GM12878 (cell line): ENCODE data around the gene FBXW7. TPM values are rescaled to one million over a fixed set of nuclear protein-coding genes. Genes with fewer than 3 reads are reported as not detected.

ENCODE experiments used
- ATAC-seq: fragments of 200-7000 bp; cut with Tn5 transposase; 3 replicates; pipeline ENCODE4 v1.9.1; 2020; ENCODE audit warnings: mild to moderate bottlenecking, moderate library complexity
- BruUV-seq: library from RNA; stranded (reverse); fragments of 400-500 nt; replicated peaks from 2 replicates; lab custom pipeline; 2021; lab: Mats Ljungman, UMichigan
- CTCF ChIA-PET: fragments of 300-600 bp; sonication (Branson Sonifier 250); formaldehyde crosslinking; extraction: SDS; loops from one replicate; lab custom pipeline; 2021; ENCODE audit warnings: inconsistent platforms; lab: Yijun Ruan, JAX
- POLR2A ChIA-PET: fragments of 350-600 bp; formaldehyde crosslinking; extraction: SDS; loops from one replicate; lab custom pipeline; 2021; ENCODE audit warnings: inconsistent platforms; lab: Charles Lee
- RAD21 ChIA-PET: fragments of 300-600 bp; sonication (Branson Sonifier 250); formaldehyde crosslinking; loops from one replicate; lab custom pipeline; 2023; ENCODE audit warnings: antibody characterized with exemption; ENCODE audit not compliant: unreplicated experiment; lab: Charles Lee
- SMC1A ChIA-PET: fragments of 300-600 bp; sonication (Branson Sonifier 250); formaldehyde crosslinking; loops from one replicate; lab custom pipeline; 2023; ENCODE audit not compliant: unreplicated experiment, uncharacterized antibody; lab: Charles Lee
- DNase-seq: peaks from one replicate; pipeline ENCODE4 v3.0.0-alpha.2; 2011; ENCODE audit warnings: low read depth, low spot score
- FAIRE-seq: peaks from 3 replicates; lab custom pipeline; 2011; peaks lifted over from hg19 to GRCh38; lab: Jason Lieb, UNC
- H2AFZ ChIP-seq: 2 replicates; pipeline ENCODE4 v1.6.0; 2011; ENCODE audit warnings: low read depth, low read length, control low read depth; ENCODE audit not compliant: control insufficient read depth
- H3K27ac ChIP-seq: 2 replicates; pipeline ENCODE4 v1.5.1; 2011; ENCODE audit warnings: control low read depth; ENCODE audit not compliant: control insufficient read depth, insufficient read depth
- H3K27me3 ChIP-seq, 2 experiments: replicated peaks in 1 of 2; 2 replicates each; pipeline versions ENCODE4 v1.6.0 to v1.6.1; 2011; ENCODE audit warnings: low read length in 1 of 2; ENCODE audit not compliant: control insufficient read depth in 2 of 2, insufficient read depth in 2 of 2
- H3K36me3 ChIP-seq, 2 experiments: 2 replicates each; pipeline ENCODE4 v1.5.1; 2011; ENCODE audit warnings: low read length in 1 of 2; ENCODE audit not compliant: control insufficient read depth in 2 of 2, insufficient read depth in 2 of 2
- H3K4me1 ChIP-seq: 2 replicates; pipeline ENCODE4 v1.6.1; 2011; ENCODE audit warnings: mild to moderate bottlenecking, low read length, moderate library complexity, mixed read lengths; ENCODE audit not compliant: control insufficient read depth, insufficient read depth
- H3K4me2 ChIP-seq: 2 replicates; pipeline ENCODE4 v1.6.0; 2011; ENCODE audit warnings: control low read depth; ENCODE audit not compliant: control insufficient read depth, insufficient read depth
- H3K4me3 ChIP-seq: fragments of 200-600 bp; sonication (generic); 2 replicates; pipeline ENCODE4 v1.5.1; 2016
- H3K79me2 ChIP-seq: 2 replicates; pipeline ENCODE4 v1.6.0; 2011; ENCODE audit warnings: low read length; ENCODE audit not compliant: control insufficient read depth, insufficient read depth
- H3K9ac ChIP-seq: 2 replicates; pipeline ENCODE4 v1.8.0; 2011; ENCODE audit warnings: low read length, control low read depth, mixed read lengths; ENCODE audit not compliant: control insufficient read depth, insufficient read depth
- H3K9me3 ChIP-seq: replicated peaks from 3 replicates; pipeline ENCODE4 v1.5.1; 2011; ENCODE audit warnings: mild to moderate bottlenecking, low read length; ENCODE audit not compliant: control insufficient read depth, insufficient read depth
- H4K20me1 ChIP-seq: 2 replicates; pipeline ENCODE4 v1.6.0; 2011; ENCODE audit not compliant: control insufficient read depth, insufficient read depth
- ATF7 ChIP-seq: fragments of 450-650 bp; IDR thresholded peaks from 2 replicates; pipeline ENCODE4 v1.6.1; 2016; ENCODE audit warnings: low read depth, mild to moderate bottlenecking
- CBX3 ChIP-seq: fragments of 200-600 bp; sonication (generic); IDR thresholded peaks from 2 replicates; pipeline ENCODE4 v1.6.1; 2016; ENCODE audit warnings: low read depth, borderline replicate concordance
- CEBPB ChIP-seq, 2 experiments: fragments of 150-350 bp in 1 of 2; IDR thresholded peaks; 2 replicates each; pipeline ENCODE4 v1.6.1; 2012 to 2014; ENCODE audit warnings: low read depth in 2 of 2, low read length in 2 of 2, borderline replicate concordance in 1 of 2, inconsistent platforms in 1 of 2
- IKZF2 ChIP-seq, 2 experiments: fragments of 450-650 bp; IDR thresholded peaks; 2 replicates each; pipeline ENCODE4 v1.6.1; 2017; ENCODE audit warnings: mild to moderate bottlenecking in 2 of 2, moderate library complexity in 2 of 2
- NRF1 ChIP-seq: conservative IDR thresholded peaks from 2 replicates; pipeline ENCODE4 v1.6.1; 2011; ENCODE audit warnings: mild to moderate bottlenecking, low read depth, low read length, improper control_type of control experiment
- POLR2AphosphoS2 ChIP-seq: IDR thresholded peaks from 2 replicates; pipeline ENCODE4 v1.6.1; 2011; ENCODE audit warnings: low read depth, mild to moderate bottlenecking, low read length, improper control_type of control experiment, moderate library complexity
- SREBF2 ChIP-seq: IDR thresholded peaks from 2 replicates; pipeline ENCODE4 v1.6.1; 2012; ENCODE audit warnings: mild to moderate bottlenecking, low read length
- STAT1 ChIP-seq: fragments of 450-650 bp; conservative IDR thresholded peaks from 2 replicates; pipeline ENCODE4 v1.6.1; 2014; ENCODE audit warnings: antibody characterized with exemption, mild to moderate bottlenecking
- SUPT20H ChIP-seq: IDR thresholded peaks from 2 replicates; pipeline ENCODE4 v1.6.1; 2011; ENCODE audit warnings: low read depth, mild to moderate bottlenecking, low read length, moderate library complexity, borderline replicate concordance; ENCODE audit not compliant: control insufficient read depth
- TARDBP ChIP-seq: IDR thresholded peaks from 2 replicates; pipeline ENCODE4 v1.6.1; 2016; ENCODE audit warnings: borderline replicate concordance
- ZSCAN29 ChIP-seq: fragments of 450-650 bp; IDR thresholded peaks from 2 replicates; pipeline ENCODE4 v1.6.1; 2017; ENCODE audit warnings: mild to moderate bottlenecking, moderate library complexity
- ZZZ3 ChIP-seq: IDR thresholded peaks from 2 replicates; pipeline ENCODE4 v1.6.1; 2011; ENCODE audit warnings: low read depth; ENCODE audit not compliant: control insufficient read depth, insufficient read length
- WGBS: methylation state at CpG from one replicate; pipeline ENCODE4 v1.1.6; 2016; ENCODE audit warnings: low lambda C conversion rate; ENCODE audit not compliant: insufficient replicate concordance, insufficient coverage; ENCODE audit errors: missing lambda C conversion rate; 5-methylcytosine and 5-hydroxymethylcytosine counted together
- in situ Hi-C: fragments of 300-500 bp; cut with MboI; formaldehyde crosslinking; loops from 9 replicates; pipeline ENCODE4 v1.14.3; 2018; ENCODE audit warnings: mixed read lengths
- intact Hi-C: fragments of 100-400 bp; cut with micrococcal nuclease; formaldehyde crosslinking; loops from one replicate; pipeline ENCODE4 v1.14.2; 2022; ENCODE audit not compliant: unreplicated experiment
- polyA plus RNA-seq, 11 experiments: library from polyadenylated mRNA; depleted of rRNA in 4 of 11; unstranded in 6 of 11; stranded (reverse) in 5 of 11; fragments of >200 nt; fragmentation: Nextera tagmentation in 4 of 11; fragmentation: Illumina TruSeq in 1 of 11; extraction: Ambion mirVana in 4 of 11; extraction: Trizol in 1 of 11; gene quantifications; 1 replicate in 1 of 11; 2 replicates in 10 of 11; pipeline versions ENCODE4 v1.2.1 to v1.2.3, GENCODE V29; 2011 to 2016; ENCODE audit warnings: inconsistent platforms in 2 of 11, missing spikeins in 2 of 11, low read depth in 1 of 11
- total RNA-seq, 4 experiments: library from RNA; depleted of rRNA in 3 of 4; stranded (reverse); fragments of >200 nt in 3 of 4; fragmentation: Illumina TruSeq in 1 of 4; extraction: Trizol in 1 of 4; gene quantifications; 2 replicates each; pipeline versions ENCODE4 v1.2.1 to v1.2.3, GENCODE V29; 2013 to 2021
- TF ChIP-seq, protein P1 (sequence below): fragments of 450-650 bp; IDR thresholded peaks from 2 replicates; pipeline ENCODE4 v1.6.1; 2016; ENCODE audit warnings: mild to moderate bottlenecking

FBXW7 gene
- total and polyA plus RNA-seq, 10 of the 15 experiments (the other 5 are each of a cell fraction or from before 2014, with no cell fraction given) = 35.8 to 118 (median 47.2) TPM

DNA sequence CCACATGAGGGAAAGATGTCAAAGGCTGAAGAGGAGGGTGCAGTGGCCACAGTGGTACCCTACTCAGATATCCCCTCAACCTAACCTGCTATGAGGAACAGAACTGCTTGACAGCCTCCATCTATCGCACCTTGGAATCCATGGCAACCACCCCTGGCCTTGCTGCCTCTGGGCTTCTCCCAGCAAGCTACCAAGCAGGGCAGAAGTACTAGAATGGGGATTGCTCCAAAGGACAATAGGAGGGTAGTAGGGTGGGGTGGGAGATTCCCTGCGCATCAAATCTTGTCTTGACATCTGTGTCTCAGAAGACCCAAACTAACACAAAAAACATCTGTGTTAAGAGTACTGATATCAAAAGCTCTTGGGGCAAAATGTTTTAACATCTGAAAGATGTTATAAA, 118.2 kb downstream of the FBXW7 start:
- SMC1A ChIA-PET = interaction anchor here (0.9 to 3.8 kb wide), 10 partner anchors 8 to 310 kb away, joined by 3 to 20 read pairs (median 4); no protein-coding TSS in a partner anchor
- Histone ChIP-seq H3K36me3 (no peaks in the 10 kb centered on the region; a peak in 2 of 4 replicates), H4K20me1 (no peaks in the 10 kb centered on the region), H3K27ac (no peak overlapping the region), H3K4me1 (no peaks in the 10 kb centered on the region), H3K27me3 (no peaks in the 10 kb centered on the region), H3K4me3 (no peak overlapping the region), H3K9me3 (no peaks in the 10 kb centered on the region), H3K9ac (no peak overlapping the region), H2AFZ (no peak overlapping the region), H3K4me2 (no peak overlapping the region), H3K79me2 (peaks cover 17% of the 10 kb centered on the region)
- TF ChIP-seq ATF7 = no peak
- no peak for TF ChIP-seq TARDBP
- no peak for TF ChIP-seq SUPT20H
- RAD21 ChIA-PET = interaction anchor here (0.8 to 1.5 kb wide), 3 partner anchors 9 to 223 kb away, joined by 3 to 5 read pairs (median 3); no protein-coding TSS in a partner anchor
- 100% methylated on average over 2 of the region's 2 CpGs for WGBS
- in situ Hi-C loops = no loop called here
- FAIRE-seq (no peak), ATAC-seq (no peak), DNase-seq (no peak)
- no TSS peak for BruUV-seq
- CTCF ChIA-PET = interaction anchor here (0.7 to 3.7 kb wide), 7 partner anchors 9 to 318 kb away, joined by 3 to 26 read pairs (median 4); no protein-coding TSS in a partner anchor
- intact Hi-C loops = no loop called here
- POLR2A ChIA-PET = no interaction called here

DNA sequence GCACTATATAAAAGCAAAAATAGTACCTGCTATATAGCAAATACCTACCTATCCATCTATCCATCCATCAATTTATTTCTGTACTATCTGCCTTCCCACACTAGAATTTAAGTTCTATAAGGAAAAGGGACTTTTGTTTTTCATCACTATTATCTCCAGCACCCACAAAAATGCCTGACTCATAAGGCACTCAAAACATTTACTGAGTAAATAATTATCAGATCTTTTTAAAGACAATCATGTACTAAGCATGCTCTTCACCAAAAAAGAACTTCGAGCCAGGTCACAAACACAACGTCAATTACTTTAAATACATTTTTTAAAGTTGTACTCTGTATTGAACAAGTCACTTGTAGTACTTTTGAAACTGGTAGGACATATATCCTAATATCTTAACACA, 119.9 kb downstream of the FBXW7 start:
- H3K9ac ChIP-seq = no peak overlapping the region
- no peak overlapping the region for H2AFZ ChIP-seq
- ChIA-PET POLR2A (interaction anchor here (0.9 kb wide), 1 partner anchor 29 kb away, joined by 3 read pairs; no protein-coding TSS in a partner anchor), SMC1A (interaction anchor here (1.0 to 2.8 kb wide), 5 partner anchors 9 to 228 kb away, joined by 4 to 18 read pairs (median 6); no protein-coding TSS in a partner anchor), RAD21 (interaction anchor here (1.8 kb wide), 1 partner anchor 320 kb away, joined by 4 read pairs; no protein-coding TSS in a partner anchor), CTCF (interaction anchor here (1.0 to 3.7 kb wide), 6 partner anchors 8 to 254 kb away, joined by 3 to 26 read pairs (median 4); no protein-coding TSS in a partner anchor)
- no peaks in the 10 kb centered on the region for H3K27me3 ChIP-seq
- no peak for FAIRE-seq
- 98% methylated on average over 2 of the region's 2 CpGs for WGBS
- intact Hi-C loops = no loop called here
- H3K4me2 ChIP-seq = no peak overlapping the region
- no peaks in the 10 kb centered on the region for H3K9me3 ChIP-seq
- H3K79me2 ChIP-seq = peaks cover 20% of the 10 kb centered on the region
- no peak overlapping the region for H3K27ac ChIP-seq
- no peaks in the 10 kb centered on the region for H4K20me1 ChIP-seq
- ATAC-seq = no peak
- H3K4me3 ChIP-seq = no peak overlapping the region
- in situ Hi-C loops = no loop called here
- no TSS peak for BruUV-seq
- no peaks in the 10 kb centered on the region for H3K4me1 ChIP-seq
- DNase-seq = no peak
- peaks cover 0 to 4% of the 10 kb centered on the region in 2 experiments; a peak in 3 of 4 replicates for H3K36me3 ChIP-seq
- TF ChIP-seq STAT1 = no peak
- TF ChIP-seq CEBPB (IDR thresholded peaks at IDR 0.05; ENCODE audit: borderline replicate concordance in 1 of 2, low read depth in 2 of 2, low read length in 2 of 2) = no peak
- TF ChIP-seq ZZZ3 = no peak
- TF ChIP-seq, protein P1, sequence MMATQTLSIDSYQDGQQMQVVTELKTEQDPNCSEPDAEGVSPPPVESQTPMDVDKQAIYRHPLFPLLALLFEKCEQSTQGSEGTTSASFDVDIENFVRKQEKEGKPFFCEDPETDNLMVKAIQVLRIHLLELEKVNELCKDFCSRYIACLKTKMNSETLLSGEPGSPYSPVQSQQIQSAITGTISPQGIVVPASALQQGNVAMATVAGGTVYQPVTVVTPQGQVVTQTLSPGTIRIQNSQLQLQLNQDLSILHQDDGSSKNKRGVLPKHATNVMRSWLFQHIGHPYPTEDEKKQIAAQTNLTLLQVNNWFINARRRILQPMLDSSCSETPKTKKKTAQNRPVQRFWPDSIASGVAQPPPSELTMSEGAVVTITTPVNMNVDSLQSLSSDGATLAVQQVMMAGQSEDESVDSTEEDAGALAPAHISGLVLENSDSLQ = no peak
- TF ChIP-seq IKZF2 (IDR thresholded peaks at IDR 0.05) = no peak
- no peak for TF ChIP-seq SREBF2
- TF ChIP-seq POLR2AphosphoS2 = no peak
- no peak for TF ChIP-seq ZSCAN29
- no peak for TF ChIP-seq CBX3
- TF ChIP-seq NRF1 = no peak
